H9 (cell line): ENCODE results near the gene CNR1. TPM values are rescaled to one million over a fixed set of nuclear protein-coding genes. Genes with fewer than 3 reads are reported as not detected.

Source experiments
- DNase-seq: peaks from one replicate; pipeline ENCODE4 v3.0.0-alpha.2; 2017
- H2AFZ ChIP-seq: one replicate; pipeline ENCODE4 v1.6.1; 2013; ENCODE audit warnings: mild to moderate bottlenecking, low read length, control low read depth, moderate library complexity
- H2AK5ac ChIP-seq: 2 replicates; pipeline ENCODE4 v1.6.1; 2013; ENCODE audit warnings: low read length, control low read depth, mixed read lengths; ENCODE audit not compliant: insufficient read length
- H2BK120ac ChIP-seq: one replicate; pipeline ENCODE4 v1.6.1; 2013; ENCODE audit warnings: low read depth, mild to moderate bottlenecking, low read length, control low read depth, inconsistent platforms; ENCODE audit not compliant: poor library complexity, severe bottlenecking
- H2BK12ac ChIP-seq: 2 replicates; pipeline ENCODE4 v1.6.1; 2013; ENCODE audit warnings: low read length, control low read depth, mixed read lengths, low read depth; ENCODE audit not compliant: insufficient read length
- H2BK15ac ChIP-seq: 2 replicates; pipeline ENCODE4 v1.6.1; 2013; ENCODE audit warnings: low read depth, low read length, control low read depth
- H2BK20ac ChIP-seq: one replicate; pipeline ENCODE4 v1.6.1; 2013; ENCODE audit warnings: low read depth, mild to moderate bottlenecking, low read length, control low read depth, inconsistent platforms; ENCODE audit not compliant: poor library complexity, severe bottlenecking
- H2BK5ac ChIP-seq: 2 replicates; pipeline ENCODE4 v1.6.1; 2013; ENCODE audit warnings: low read length, control low read depth, mixed read lengths; ENCODE audit not compliant: insufficient read length
- H3K14ac ChIP-seq: 2 replicates; pipeline ENCODE4 v1.6.1; 2013; ENCODE audit warnings: low read length, control low read depth; ENCODE audit not compliant: insufficient read depth
- H3K18ac ChIP-seq: 2 replicates; pipeline ENCODE4 v1.6.1; 2013; ENCODE audit warnings: low read depth, mild to moderate bottlenecking, mixed read lengths, low read length, control low read depth; ENCODE audit not compliant: insufficient read length
- H3K23ac ChIP-seq: 2 replicates; pipeline ENCODE4 v1.6.1; 2013; ENCODE audit warnings: low read length, control low read depth, mixed read lengths, low read depth; ENCODE audit not compliant: insufficient read length
- H3K23me2 ChIP-seq: 2 replicates; pipeline ENCODE4 v1.6.1; 2013; ENCODE audit warnings: low read depth, mild to moderate bottlenecking, mixed read lengths, low read length, control low read depth; ENCODE audit not compliant: insufficient read length, poor library complexity, severe bottlenecking
- H3K27ac ChIP-seq: 2 replicates; pipeline ENCODE4 v1.5.1; 2013; ENCODE audit warnings: low read length, control low read depth, mixed read lengths, low read depth; ENCODE audit not compliant: insufficient read length
- H3K27me3 ChIP-seq: 2 replicates; pipeline ENCODE4 v1.6.1; 2013; ENCODE audit warnings: low read length, control low read depth, inconsistent platforms; ENCODE audit not compliant: insufficient read depth
- H3K4ac ChIP-seq: 2 replicates; pipeline ENCODE4 v1.6.1; 2013; ENCODE audit warnings: low read depth, mild to moderate bottlenecking, control low read depth, inconsistent platforms, low read length, moderate library complexity
- H3K4me1 ChIP-seq: 2 replicates; pipeline ENCODE4 v1.6.1; 2013; ENCODE audit warnings: low read length, control low read depth, inconsistent platforms; ENCODE audit not compliant: insufficient read depth
- H3K4me2 ChIP-seq: 2 replicates; pipeline ENCODE4 v1.6.1; 2013; ENCODE audit warnings: low read length, control low read depth, mixed read lengths; ENCODE audit not compliant: insufficient read length, insufficient read depth
- H3K56ac ChIP-seq: 2 replicates; pipeline ENCODE4 v1.6.1; 2013; ENCODE audit warnings: low read depth, mild to moderate bottlenecking, mixed read lengths, low read length, control low read depth; ENCODE audit not compliant: insufficient read length
- H3K79me1 ChIP-seq: 2 replicates; pipeline ENCODE4 v1.6.1; 2013; ENCODE audit warnings: low read depth, mild to moderate bottlenecking, moderate library complexity, low read length, control low read depth, inconsistent platforms; ENCODE audit not compliant: insufficient read depth, poor library complexity, severe bottlenecking
- H3K79me2 ChIP-seq: 2 replicates; pipeline ENCODE4 v1.6.1; 2013; ENCODE audit warnings: low read length, control low read depth, inconsistent platforms; ENCODE audit not compliant: insufficient read depth
- H3K9ac ChIP-seq: 2 replicates; pipeline ENCODE4 v1.6.1; 2013; ENCODE audit warnings: low read length, control low read depth, mixed read lengths; ENCODE audit not compliant: insufficient read length; ENCODE audit errors: extremely low read depth
- H3K9me3 ChIP-seq: one replicate; pipeline ENCODE4 v1.6.1; 2013; ENCODE audit warnings: low read depth, low read length, inconsistent platforms; ENCODE audit not compliant: control insufficient read depth
- H3T11ph ChIP-seq: one replicate; pipeline ENCODE4 v1.6.1; 2013; ENCODE audit warnings: mild to moderate bottlenecking, low read length, control low read depth, inconsistent platforms
- H4K20me1 ChIP-seq: one replicate; pipeline ENCODE4 v1.6.1; 2013; ENCODE audit not compliant: control insufficient read depth, insufficient read length, insufficient read depth
- H4K5ac ChIP-seq: 2 replicates; pipeline ENCODE4 v1.6.1; 2013; ENCODE audit warnings: low read depth, mild to moderate bottlenecking, mixed read lengths, low read length, control low read depth; ENCODE audit not compliant: insufficient read length
- H4K8ac ChIP-seq: replicated peaks from 2 replicates; pipeline ENCODE4 v1.6.1; 2013; ENCODE audit warnings: low read length, control low read depth, mixed read lengths, low read depth; ENCODE audit not compliant: insufficient read length
- H4K91ac ChIP-seq: 2 replicates; pipeline ENCODE4 v1.6.1; 2013; ENCODE audit warnings: low read depth, mild to moderate bottlenecking, moderate library complexity, mixed read lengths, low read length, control low read depth; ENCODE audit not compliant: insufficient read length
- H3K27ac Mint-ChIP-seq, 3 experiments: 2 replicates in 2 of 3; 3 replicates in 1 of 3; pipeline ENCODE4 v1.8.0; 2020 to 2021; ENCODE audit warnings: mixed read lengths in 3 of 3, mild to moderate bottlenecking in 1 of 3, moderate library complexity in 1 of 3
- H3K27me3 Mint-ChIP-seq: 2 replicates; pipeline ENCODE4 v1.8.0; 2021; ENCODE audit warnings: low read depth, mild to moderate bottlenecking, moderate library complexity, mixed read lengths
- H3K36me3 Mint-ChIP-seq, 3 experiments: 2 replicates in 2 of 3; 3 replicates in 1 of 3; pipeline ENCODE4 v1.8.0; 2020 to 2021; ENCODE audit warnings: low read depth in 3 of 3, mixed read lengths in 3 of 3; ENCODE audit not compliant: insufficient read depth in 1 of 3
- H3K4me1 Mint-ChIP-seq, 2 experiments: 2 replicates each; pipeline ENCODE4 v1.8.0; 2020; ENCODE audit warnings: mixed read lengths in 2 of 2
- H3K4me3 Mint-ChIP-seq, 2 experiments: 2 replicates in 1 of 2; 3 replicates in 1 of 2; pipeline ENCODE4 v1.8.0; 2020 to 2021; ENCODE audit warnings: mild to moderate bottlenecking in 2 of 2, mixed read lengths in 2 of 2, moderate library complexity in 1 of 2
- H3K9me3 Mint-ChIP-seq, 2 experiments: 2 replicates in 1 of 2; 3 replicates in 1 of 2; pipeline ENCODE4 v1.8.0; 2020; ENCODE audit warnings: mild to moderate bottlenecking in 2 of 2, mixed read lengths in 2 of 2, moderate library complexity in 1 of 2
- CTCF ChIP-seq: fragments of 200-600 bp; sonication (generic); conservative IDR thresholded peaks from 3 replicates; pipeline ENCODE4 v1.8.0; 2021; ENCODE audit warnings: antibody characterized with exemption, mild to moderate bottlenecking
- WGBS: extraction: QIAGEN DNeasy Blood & Tissue Kit; methylation state at CpG from one replicate; pipeline ENCODE4 v1.1.7; 2013; ENCODE audit warnings: missing lambda C conversion rate, low lambda C conversion rate, mixed read lengths; ENCODE audit not compliant: insufficient read length; ENCODE audit errors: extremely low coverage; 5-methylcytosine and 5-hydroxymethylcytosine counted together
- total RNA-seq: library from RNA; stranded (reverse); gene quantifications from 2 replicates; pipeline ENCODE4 v1.2.1, GENCODE V29; 2021

Gene CNR1
- total RNA-seq, 1 experiment from 2014 or later, result 0.72 TPM

DNA sequence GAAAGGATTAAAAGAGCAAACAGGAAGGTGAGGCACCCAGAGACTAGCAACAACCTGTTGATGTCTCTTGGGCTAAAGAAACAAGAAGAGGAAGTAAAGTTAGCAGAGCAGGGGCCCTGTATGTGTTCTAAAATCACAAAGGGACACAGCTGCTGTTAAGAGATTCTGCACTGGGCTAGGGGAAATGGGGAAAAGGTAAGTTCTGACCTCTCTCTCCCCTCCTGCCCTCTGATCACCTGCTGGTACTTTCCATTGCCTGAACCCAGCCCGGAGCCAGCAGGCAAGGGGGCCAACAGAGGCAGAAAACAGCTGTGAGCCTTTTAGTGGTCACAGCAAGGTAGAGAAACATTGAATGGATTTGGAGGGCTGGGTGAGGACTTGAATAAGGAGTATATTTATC lies 13.5 kb upstream of the CNR1 start:
- H3K4me3 Mint-ChIP-seq, result no peak overlapping the region
- Histone ChIP-seq H2AK5ac (no peak overlapping the region), H3K4me2 (no peak overlapping the region), H4K8ac (no peak overlapping the region), H3K14ac (no peak overlapping the region), H3K4me1 (no peaks in the 10 kb centered on the region; the same call in 1 of the 2 replicates), H3K23ac (no peak overlapping the region), H3K4ac (no peak overlapping the region), H3K27ac (no peak overlapping the region), H3K56ac (no peak overlapping the region), H2BK120ac (no peak overlapping the region), H3K23me2 (no peaks in the 10 kb centered on the region), H3K18ac (no peak overlapping the region), H4K91ac (no peak overlapping the region), H2BK20ac (no peak overlapping the region), H4K5ac (no peak overlapping the region), H3K9me3 (no peaks in the 10 kb centered on the region), H3K79me2 (no peaks in the 10 kb centered on the region), H3K79me1 (no peaks in the 10 kb centered on the region), H3K9ac (no peak overlapping the region), H3K27me3 (no peaks in the 10 kb centered on the region), H4K20me1 (no peaks in the 10 kb centered on the region), H2BK5ac (no peak overlapping the region), H2BK12ac (no peak overlapping the region), H2BK15ac (no peak overlapping the region), H2AFZ (no peak overlapping the region), H3T11ph (no peak overlapping the region)
- TF ChIP-seq CTCF, result peak; percentile 29; the same call in 1 of the 3 replicates
- peaks cover 7 to 10% of the 10 kb centered on the region in 2 experiments; a peak in 3 of 5 replicates for H3K9me3 Mint-ChIP-seq
- H3K4me1 Mint-ChIP-seq, result peaks cover 32 to 33% of the 10 kb centered on the region in 2 experiments
- no peaks in the 10 kb centered on the region; the same call in 1 of the 2 replicates for H3K27me3 Mint-ChIP-seq
- peak overlapping the region in 1 of 3 experiments; percentile 81; a peak in 1 of 7 replicates for H3K27ac Mint-ChIP-seq
- peak; percentile 40 for DNase-seq
- peaks cover 3 to 8% (median 8%) of the 10 kb centered on the region in 3 experiments; a peak in 3 of 7 replicates for H3K36me3 Mint-ChIP-seq
- WGBS, result no CpG with 5 or more reads among the region's 1 CpG
